Breast epithelium (tissue), 4 donors: ENCODE results near the gene LAMA4. TPM values are rescaled to one million over a fixed set of nuclear protein-coding genes. Genes with fewer than 3 reads are reported as not detected.
"Not testable (repeated sequence)": the region's sequence is repeated elsewhere in the genome, so short reads cannot be mapped to it uniquely, and the experiment has no call there.

Experiments
- DNase-seq, 2 donors: peaks; one replicate each; pipeline ENCODE4 v3.0.0-alpha.2; 2019; ENCODE audit warnings: low spot score in 2 of 2
- H3K27ac ChIP-seq, 2 donors: fragments of 200-600 bp; sonication (generic) in 1 of 2; one replicate each; pipeline ENCODE4 v1.5.1; 2016 to 2019; ENCODE audit warnings: mild to moderate bottlenecking in 1 of 2
- H3K27me3 ChIP-seq, 2 donors: fragments of 200-600 bp; sonication (generic) in 1 of 2; one replicate each; pipeline versions ENCODE4 v1.5.1 to v1.6.0; 2017 to 2019; ENCODE audit warnings: control low read depth in 1 of 2, mild to moderate bottlenecking in 1 of 2
- H3K36me3 ChIP-seq: fragments of 200-600 bp; one replicate; pipeline ENCODE4 v1.5.1; 2019
- H3K4me1 ChIP-seq, 2 donors: fragments of 200-600 bp; sonication (generic); one replicate each; pipeline ENCODE4 v1.5.1; 2016 to 2019; ENCODE audit warnings: control low read depth in 1 of 2
- H3K4me3 ChIP-seq, 3 donors: fragments of 200-600 bp; sonication (generic); 1 replicate in 2 of 3; 2 replicates in 1 of 3; pipeline ENCODE4 v1.5.1; 2016 to 2019; ENCODE audit warnings: mild to moderate bottlenecking in 3 of 3, moderate library complexity in 2 of 3
- H3K9me3 ChIP-seq, 2 donors: fragments of 200-600 bp; sonication (generic) in 1 of 2; one replicate each; pipeline ENCODE4 v1.5.1; 2016 to 2019; ENCODE audit warnings: control low read depth in 1 of 2
- POLR2A ChIP-seq: fragments of 450-650 bp; IDR thresholded peaks from one replicate; pipeline ENCODE4 v1.6.1; 2016; ENCODE audit warnings: antibody characterized with exemption, mild to moderate bottlenecking, moderate library complexity
- POLR2AphosphoS5 ChIP-seq, 3 donors: sonication (generic); formaldehyde crosslinking; IDR thresholded peaks; one replicate each; pipeline ENCODE4 v1.6.1; 2017; ENCODE audit warnings: antibody characterized with exemption in 3 of 3
- intact Hi-C: fragments of 100-400 bp; cut with DNase I; formaldehyde crosslinking; loops from one replicate; pipeline ENCODE4 v1.15.1; 2023; ENCODE audit warnings: low total_unique reads
- total RNA-seq, 3 donors: library from RNA; depleted of rRNA; stranded (reverse); fragments of >200 nt; gene quantifications; one replicate each; pipeline ENCODE4 v1.1.0, GENCODE V29; 2016
- TF ChIP-seq, protein P1 (sequence below), 3 donors: fragments of 450-650 bp; IDR thresholded peaks; one replicate each; pipeline ENCODE4 v1.5.1; 2016 to 2017; ENCODE audit warnings: antibody characterized with exemption in 3 of 3, mild to moderate bottlenecking in 3 of 3, moderate library complexity in 3 of 3

LAMA4 gene
- total RNA-seq, 3 donors from 2014 or later: 54.0 to 142 (median 129) TPM

DNA sequence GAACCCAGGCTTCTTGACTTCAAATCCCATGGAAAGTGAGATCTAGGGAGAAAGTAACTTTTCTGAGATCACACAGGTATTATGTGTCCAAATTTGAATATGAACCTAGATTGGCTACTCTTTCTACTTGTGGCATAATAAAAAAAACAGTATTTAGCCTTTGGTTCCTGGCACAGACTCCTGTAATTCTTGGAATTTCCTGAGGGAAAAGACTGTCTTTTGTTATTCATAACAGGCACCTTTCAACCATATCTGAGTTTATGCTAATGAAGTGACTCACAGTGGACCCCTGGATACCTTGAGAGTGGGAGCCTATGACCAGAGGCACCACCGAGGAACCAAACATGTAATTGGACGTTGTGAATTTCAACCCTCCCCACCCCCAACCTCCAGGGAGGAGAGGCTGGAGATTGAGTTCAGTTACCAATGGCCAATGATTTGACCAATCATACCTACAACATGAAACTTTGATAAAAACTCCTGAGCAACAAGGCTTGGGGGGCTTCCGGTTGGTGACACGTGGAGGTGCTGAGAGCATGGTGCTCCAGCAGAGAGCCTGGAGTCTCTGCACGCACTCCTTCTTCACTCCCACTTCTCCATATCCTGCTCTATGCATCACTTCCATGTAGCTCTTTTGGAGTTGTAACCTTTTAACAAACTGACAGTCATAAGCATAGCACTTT lies 48.8 kb downstream of the LAMA4 start:
- H3K9me3 ChIP-seq: no peaks in the 10 kb centered on the region
- H3K27me3 ChIP-seq: no peaks in the 10 kb centered on the region
- H3K4me3 ChIP-seq: no peak overlapping the region
- H3K4me1 ChIP-seq: no peaks in the 10 kb centered on the region
- TF ChIP-seq POLR2A (no peak), POLR2AphosphoS5 (IDR thresholded peaks at IDR 0.05) (no peak)
- TF ChIP-seq, protein P1, sequence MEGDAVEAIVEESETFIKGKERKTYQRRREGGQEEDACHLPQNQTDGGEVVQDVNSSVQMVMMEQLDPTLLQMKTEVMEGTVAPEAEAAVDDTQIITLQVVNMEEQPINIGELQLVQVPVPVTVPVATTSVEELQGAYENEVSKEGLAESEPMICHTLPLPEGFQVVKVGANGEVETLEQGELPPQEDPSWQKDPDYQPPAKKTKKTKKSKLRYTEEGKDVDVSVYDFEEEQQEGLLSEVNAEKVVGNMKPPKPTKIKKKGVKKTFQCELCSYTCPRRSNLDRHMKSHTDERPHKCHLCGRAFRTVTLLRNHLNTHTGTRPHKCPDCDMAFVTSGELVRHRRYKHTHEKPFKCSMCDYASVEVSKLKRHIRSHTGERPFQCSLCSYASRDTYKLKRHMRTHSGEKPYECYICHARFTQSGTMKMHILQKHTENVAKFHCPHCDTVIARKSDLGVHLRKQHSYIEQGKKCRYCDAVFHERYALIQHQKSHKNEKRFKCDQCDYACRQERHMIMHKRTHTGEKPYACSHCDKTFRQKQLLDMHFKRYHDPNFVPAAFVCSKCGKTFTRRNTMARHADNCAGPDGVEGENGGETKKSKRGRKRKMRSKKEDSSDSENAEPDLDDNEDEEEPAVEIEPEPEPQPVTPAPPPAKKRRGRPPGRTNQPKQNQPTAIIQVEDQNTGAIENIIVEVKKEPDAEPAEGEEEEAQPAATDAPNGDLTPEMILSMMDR (IDR thresholded peaks at IDR 0.05): no peak
- H3K27ac ChIP-seq: peak overlapping the region; percentile 40 to 83
- H3K36me3 ChIP-seq: no peaks in the 10 kb centered on the region
- no peak for DNase-seq
- intact Hi-C loops: no loop called here

DNA sequence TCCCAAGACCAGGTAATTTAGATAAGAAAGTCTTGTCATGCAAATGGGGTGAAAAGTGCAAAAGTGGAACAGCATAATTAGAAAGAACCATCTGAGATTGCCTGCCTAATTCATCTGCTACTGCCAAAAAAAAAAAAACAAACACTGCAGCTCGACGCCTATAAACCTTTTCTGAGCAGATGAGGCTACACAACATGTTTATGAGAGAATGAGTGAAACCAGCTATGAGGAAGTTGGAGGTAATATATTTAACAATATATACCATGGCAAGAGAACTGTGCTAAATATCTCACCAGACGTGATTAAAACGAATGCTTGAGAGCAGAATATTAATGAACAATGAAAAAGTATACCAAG lies 50.0 kb downstream of the LAMA4 start:
- Histone ChIP-seq H3K4me1 (no peaks in the 10 kb centered on the region), H3K27me3 (no peaks in the 10 kb centered on the region), H3K4me3 (no peak overlapping the region), H3K36me3 (no peaks in the 10 kb centered on the region), H3K9me3 (no peaks in the 10 kb centered on the region), H3K27ac (peak overlapping the region; percentile 41 to 83)
- no peak for DNase-seq
- intact Hi-C loops: no loop called here
- no peak for TF ChIP-seq POLR2AphosphoS5 (IDR thresholded peaks at IDR 0.05)
- TF ChIP-seq POLR2A: no peak
- TF ChIP-seq, protein P1 (IDR thresholded peaks at IDR 0.05): no peak

DNA sequence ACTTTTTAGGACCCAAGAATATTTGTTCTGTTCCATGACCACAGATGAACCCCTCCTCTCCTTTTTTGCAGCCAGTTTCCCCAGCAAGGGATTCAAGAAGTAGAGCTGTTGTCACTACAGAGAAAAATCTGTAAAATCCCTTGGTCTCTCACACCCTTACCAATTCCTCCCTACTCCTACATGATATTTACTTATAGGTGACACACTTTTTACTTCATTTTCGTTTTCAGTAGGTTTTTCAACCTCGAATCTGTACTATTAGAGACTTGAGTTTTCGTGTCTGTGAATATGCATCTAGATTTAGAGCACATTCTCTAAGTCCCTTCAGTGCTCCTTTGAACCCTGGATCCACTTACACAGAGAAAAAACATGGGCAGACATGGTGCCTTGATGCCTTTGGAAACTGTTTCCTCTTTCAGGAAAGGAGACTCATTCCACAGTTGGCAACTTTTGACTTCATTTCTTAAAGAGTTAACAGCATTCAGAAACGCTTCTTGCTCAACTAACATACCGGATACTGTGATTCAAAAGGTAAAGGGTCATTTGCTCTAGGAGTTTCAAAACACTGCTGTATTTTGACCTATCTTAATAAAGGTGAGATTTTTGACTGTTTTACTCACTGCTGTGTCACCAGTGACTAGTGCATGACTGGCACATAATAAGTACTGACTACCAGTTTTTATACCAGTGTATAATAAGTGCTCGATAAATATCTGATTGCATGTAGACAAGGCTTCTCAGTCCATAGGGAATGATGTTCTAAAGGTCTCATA lies 50.6 kb downstream of the LAMA4 start:
- H3K36me3 ChIP-seq: no peaks in the 10 kb centered on the region
- intact Hi-C loops: no loop called here
- H3K4me3 ChIP-seq: peak overlapping the region in 1 of 3 donors; percentile 8
- TF ChIP-seq, protein P1 (IDR thresholded peaks at IDR 0.05): no peak
- TF ChIP-seq POLR2A (no peak), POLR2AphosphoS5 (IDR thresholded peaks at IDR 0.05) (no peak)
- no peak for DNase-seq
- no peaks in the 10 kb centered on the region for H3K27me3 ChIP-seq
- peak overlapping the region; percentile 41 to 83 for H3K27ac ChIP-seq
- H3K9me3 ChIP-seq: no peaks in the 10 kb centered on the region
- H3K4me1 ChIP-seq: no peaks in the 10 kb centered on the region

GRCh38 chr6:112202639-112203341 lies 51.6 kb downstream of the LAMA4 start:
- no peaks in the 10 kb centered on the region for H3K27me3 ChIP-seq
- H3K4me1 ChIP-seq: no peaks in the 10 kb centered on the region
- TF ChIP-seq POLR2A (no peak), POLR2AphosphoS5 (IDR thresholded peaks at IDR 0.05) (peak in 1 of 3 donors; percentile 14)
- TF ChIP-seq, protein P1 (IDR thresholded peaks at IDR 0.05): no peak
- H3K4me3 ChIP-seq: peak overlapping the region in 1 of 3 donors; percentile 19
- DNase-seq: no peak
- H3K9me3 ChIP-seq: no peaks in the 10 kb centered on the region
- intact Hi-C loops: no loop called here
- H3K36me3 ChIP-seq: no peaks in the 10 kb centered on the region
- H3K27ac ChIP-seq: peak overlapping the region; percentile 35 to 83

DNA sequence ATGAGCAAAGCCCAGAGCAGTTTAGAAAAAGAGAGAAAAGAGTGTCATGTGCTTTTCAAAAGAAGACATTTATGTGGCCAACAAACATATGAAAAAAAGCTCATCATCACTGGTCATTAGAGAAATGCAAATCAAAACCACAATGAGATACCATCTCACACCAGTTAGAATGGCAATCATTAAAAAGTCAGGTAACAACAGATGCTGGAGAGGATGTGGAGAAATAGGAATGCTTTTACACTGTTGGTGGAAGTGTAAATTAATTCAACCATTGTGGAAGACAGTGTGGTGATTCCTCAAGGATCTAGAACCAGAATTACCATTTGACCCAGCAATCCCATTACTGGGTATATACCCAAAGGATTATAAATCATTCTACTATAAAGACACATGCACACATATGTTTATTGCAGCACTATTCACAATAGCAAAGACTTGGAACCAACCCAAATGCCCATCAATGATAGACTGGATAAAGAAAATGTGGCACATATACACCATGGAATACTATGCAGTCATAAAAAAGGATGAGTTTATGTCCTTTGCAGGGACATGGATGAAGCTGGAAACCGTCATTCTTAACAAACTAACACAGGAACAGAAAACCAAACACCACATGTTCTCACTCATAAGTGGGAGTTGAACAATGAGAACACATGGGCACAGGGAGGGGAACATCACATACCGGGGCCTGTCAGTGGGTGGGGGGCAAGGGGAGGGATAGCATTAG lies 54.0 kb downstream of the LAMA4 start:
- DNase-seq, H3K4me1 ChIP-seq, H3K27ac ChIP-seq, H3K27me3 ChIP-seq, H3K9me3 ChIP-seq, H3K36me3 ChIP-seq, intact Hi-C loops, H3K4me3 ChIP-seq: not testable (repeated sequence)
